NCI-H1417 treated with DMSO at 0.1 percent for 48 hours (cell line): ENCODE measurements around the gene AKT3.

Experiments used
- DNase-seq: peaks from one replicate; lab custom pipeline; 2025; lab: John Stamatoyannopoulos, UW

The AKT3 gene

DNA sequence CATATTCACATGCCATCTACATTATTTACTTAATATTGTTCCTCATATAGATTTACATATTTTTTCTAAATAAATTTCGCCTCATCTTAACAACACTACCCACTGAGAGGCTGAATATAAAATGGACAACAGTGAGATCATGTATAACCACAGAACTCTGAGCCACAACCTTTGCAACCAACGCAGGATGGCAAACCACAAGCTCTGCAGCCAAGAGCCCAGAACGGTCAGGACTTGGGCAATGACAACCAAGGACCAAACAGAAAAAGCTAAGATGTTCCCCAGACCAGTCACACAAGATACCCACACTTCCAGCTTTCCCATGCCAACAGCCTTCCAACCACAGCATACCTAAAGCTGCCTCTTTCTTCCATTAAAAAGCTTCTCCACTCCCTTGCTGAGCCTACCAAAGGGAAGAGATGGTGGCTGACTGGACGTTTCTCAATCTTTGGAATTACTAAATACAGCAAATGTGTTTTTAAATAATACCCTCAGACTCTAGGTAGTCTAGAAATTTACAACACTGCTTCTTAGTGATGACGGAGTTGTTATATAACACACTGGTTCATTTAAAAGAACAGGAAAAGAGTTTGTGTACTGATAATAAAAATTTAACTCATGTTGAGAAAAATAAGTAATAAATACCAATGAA, 117.9 kb downstream of the AKT3 start:
- DNase-seq = no peak

DNA sequence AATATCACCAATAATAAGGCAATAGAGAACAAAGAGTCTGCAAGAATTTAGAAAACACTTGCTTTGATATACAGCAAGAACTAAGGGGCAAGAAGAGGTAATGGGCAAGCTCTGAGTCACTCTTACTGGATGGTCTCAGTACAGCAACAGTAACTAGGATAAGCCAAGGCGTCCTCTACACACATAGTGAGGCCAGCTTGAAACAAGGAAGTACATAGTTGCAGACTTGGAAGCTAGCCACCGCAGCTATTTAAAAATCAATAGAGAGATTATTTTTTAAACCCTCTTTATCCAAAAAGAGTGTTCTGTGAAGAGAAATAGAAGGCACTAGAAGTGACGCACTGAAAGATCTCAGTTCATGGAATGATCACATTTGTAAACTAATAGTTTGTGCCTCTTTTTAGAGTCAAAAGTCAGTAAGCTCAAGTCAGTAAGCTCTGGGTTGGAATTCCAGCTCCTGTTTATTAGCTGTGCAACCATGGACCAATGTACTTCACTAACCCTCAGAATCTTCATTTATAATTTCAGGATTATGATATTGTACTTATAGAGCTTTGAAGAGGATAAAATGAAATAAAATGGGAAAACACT, 118.6 kb downstream of the AKT3 start:
- DNase-seq = no peak

- DNase-seq = no peak
Observed at GRCh38 chr1:243730487-243731150, 119.4 kb downstream of the AKT3 start.

DNA sequence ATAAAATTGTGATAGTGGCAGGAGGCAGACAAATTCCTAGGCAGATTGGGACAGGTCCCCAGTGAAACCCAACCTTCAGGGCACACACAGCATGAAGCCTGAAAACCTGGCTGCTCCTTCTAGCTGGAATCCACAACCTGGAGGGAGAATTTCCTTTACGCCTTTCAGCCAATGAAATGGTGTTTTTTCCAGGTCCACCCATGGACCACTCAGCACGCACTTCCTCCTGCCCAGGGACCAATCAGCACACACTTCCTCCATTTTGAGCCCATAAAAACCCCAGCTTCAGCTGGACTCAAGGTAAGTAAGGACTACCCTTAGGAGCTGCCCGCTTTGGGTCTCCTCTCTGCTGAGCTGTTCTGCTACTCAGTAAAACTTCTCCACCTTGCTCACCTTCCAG, 120.1 kb downstream of the AKT3 start:
- no peak for DNase-seq

GRCh38 chr1:243727503-243728203, 122.4 kb downstream of the AKT3 start:
- no peak for DNase-seq

- DNase-seq = no peak
Observed at GRCh38 chr1:243726806-243727502, 123.1 kb downstream of the AKT3 start.

DNA sequence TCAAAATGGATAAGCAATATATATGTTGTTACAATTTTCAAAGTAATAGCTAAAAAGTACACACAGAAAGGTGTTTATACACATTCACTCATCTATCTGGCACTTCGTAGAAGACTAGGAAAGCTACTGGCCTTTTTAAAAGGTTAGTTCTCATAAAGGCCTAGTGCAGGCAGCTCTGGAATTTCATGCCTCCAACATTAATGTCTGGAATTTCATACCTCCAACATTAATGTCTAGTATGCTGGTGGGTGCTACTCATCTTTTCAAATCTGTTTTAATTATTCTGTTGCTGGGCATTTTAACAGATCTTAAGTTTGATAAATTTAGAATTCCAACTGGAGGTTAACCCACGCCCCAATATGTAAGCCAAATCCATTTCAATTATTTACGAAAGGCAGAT, 124.2 kb downstream of the AKT3 start:
- no peak for DNase-seq

DNA sequence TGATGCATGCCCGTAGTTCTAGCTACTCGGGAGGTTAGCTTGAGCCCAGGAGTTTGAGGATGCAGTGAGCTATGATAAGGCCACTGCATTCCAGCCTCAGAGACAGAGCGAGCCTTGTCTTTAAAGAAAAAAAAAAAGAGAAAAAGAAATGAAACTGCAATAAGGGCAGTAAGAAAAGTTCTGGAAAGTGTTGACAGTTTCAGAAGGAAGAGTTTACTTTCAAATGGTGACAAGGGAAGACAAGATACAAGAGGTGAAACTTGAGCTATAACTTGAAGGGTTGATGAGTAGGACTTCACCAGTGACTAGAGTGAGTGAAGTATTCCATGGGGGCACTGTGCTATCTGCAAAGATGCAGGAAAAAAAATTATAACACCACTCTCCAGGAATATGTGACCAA, 125.0 kb downstream of the AKT3 start:
- DNase-seq = no peak

DNA sequence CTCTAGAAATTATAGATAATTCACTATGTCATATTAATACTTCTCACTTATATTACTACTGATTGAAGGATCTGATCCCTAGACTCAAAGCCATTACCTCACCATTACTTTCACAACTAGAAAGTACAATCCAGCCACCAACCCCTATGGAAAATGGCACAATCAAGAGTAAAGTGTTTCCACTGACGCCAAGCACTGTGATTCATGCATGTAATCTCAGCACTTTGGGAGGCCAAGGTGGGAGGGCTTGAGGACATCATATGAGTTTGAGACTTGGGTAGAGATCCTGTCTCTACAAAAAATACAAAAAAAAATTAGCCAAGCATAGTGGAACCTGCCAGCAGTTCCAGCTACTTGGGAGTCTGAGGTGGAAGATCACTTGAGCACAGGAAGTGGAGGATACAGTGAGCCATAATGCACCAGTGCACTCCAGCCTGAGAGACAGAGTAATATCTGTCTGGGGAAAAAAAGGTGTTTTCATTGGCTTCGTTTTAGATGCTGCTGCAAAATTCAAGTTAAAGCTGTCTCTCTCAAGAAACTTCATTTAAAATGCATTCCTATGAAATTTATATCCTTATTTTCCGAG, 126.5 kb downstream of the AKT3 start:
- DNase-seq = no peak

DNA sequence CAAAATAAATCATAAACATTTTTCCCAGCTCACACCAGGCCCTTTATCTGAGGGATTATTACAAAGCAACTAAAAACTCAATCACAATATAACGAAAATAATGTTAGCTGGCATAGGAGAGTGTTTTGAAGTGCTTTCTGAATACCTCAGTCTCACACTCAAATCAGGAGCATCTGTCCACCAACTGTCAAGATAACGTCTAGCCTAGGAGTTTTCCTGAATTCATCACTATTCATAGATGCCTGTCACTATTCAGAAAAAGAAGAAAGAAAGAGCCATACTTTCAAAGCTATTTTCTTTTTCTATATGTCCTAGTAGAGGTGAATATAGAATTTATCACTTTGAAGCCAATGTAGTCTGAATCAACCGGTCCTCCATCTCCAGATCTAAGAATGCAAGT, 127.0 kb downstream of the AKT3 start:
- DNase-seq = no peak

DNA sequence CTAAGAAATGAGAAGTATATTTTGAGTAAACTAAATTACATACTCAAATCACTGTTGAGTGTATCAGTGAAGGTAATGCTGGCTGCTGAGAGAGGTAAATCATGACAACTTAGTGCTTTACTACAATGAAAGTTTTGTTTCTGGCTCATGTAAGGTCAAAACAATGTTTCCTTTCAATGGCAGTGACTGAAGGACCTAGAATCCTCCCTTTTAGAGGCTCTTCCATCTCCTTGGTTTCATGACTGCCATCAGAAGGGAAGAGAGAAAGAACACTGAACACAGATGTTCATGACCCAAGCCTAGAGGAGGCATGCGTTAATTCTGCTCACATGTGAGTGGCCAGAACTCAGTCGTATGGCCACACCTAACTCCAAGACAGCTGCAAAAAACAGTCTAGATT, 130.6 kb downstream of the AKT3 start:
- DNase-seq = no peak

DNA sequence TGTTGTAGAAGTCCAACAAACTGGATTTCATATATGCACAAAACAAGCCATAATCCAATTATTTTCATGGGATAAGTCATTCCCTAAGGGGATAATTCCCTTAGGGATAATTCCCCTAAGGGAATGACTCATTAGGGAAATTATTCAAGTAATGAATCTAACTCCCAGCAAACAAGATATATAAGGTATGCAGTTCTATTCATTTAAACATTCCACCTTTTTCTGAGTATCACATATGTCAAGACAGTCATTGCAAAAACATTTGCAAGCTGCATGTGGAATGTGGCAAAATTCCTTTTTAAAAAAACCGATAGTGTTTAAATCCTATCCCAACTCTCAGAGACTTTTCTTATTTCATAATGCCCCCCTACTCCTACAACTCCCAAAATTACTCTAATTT, 131.2 kb downstream of the AKT3 start:
- no peak for DNase-seq

DNA sequence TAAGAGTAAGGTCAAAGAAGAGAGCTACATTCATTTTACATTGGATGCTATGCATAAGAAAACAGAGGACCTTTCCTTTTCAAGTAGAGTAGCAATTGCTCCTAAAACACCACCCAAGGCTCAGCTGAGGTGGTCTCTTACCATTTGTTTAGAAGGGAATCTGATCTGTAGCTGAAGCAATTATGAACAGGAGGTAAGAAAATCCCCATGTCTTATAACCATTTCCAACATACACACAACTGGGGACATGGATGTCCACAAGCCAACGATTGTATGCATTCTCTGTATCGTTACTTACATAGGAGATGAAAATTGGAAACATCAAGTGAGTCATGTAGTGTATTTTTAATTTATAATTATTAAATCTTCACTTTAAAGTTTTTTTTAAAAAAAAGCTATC, 132.0 kb downstream of the AKT3 start:
- no peak for DNase-seq

DNA sequence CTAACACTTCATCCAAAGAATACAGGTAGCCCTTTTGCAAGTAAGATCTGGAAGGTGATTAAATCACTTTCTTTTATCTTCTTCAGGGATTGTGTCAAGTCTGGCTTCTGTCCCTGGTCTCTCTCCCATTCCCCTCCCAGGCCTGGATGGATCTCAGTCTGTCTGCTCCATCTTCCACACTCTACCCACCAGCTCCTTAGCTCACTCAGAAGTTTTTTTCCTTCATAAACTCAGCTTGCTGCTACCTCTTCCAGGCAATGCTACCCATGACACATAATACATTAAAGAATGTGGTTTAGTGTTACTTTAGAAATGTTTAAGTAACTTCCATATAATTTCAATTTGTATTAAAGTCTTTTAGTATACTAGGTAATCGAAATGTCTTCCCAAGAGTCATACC, 133.1 kb downstream of the AKT3 start:
- DNase-seq = no peak

- no peak for DNase-seq
Observed at GRCh38 chr1:243715285-243715684, 134.8 kb downstream of the AKT3 start.

- DNase-seq = peak; percentile 98
Observed at GRCh38 chr1:243713470-243714186, 136.4 kb downstream of the AKT3 start.

DNA sequence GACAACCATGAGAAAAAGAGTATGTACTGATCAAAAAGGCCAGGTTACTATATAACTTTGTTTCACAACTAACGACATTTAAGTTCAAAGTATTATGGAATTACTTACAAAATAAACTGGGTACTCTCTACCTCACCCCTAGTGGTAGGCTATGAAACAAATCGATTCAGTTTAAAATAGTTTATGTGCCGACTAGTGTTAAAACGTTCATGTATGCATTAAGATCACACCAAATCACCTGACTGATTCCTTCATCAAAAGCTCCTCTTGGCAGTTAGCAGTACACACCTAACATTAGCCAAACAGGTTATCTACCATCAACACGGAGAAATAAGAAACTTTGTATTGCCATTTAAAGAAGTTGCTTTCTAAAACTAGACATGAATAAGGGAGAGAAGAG, 137.1 kb downstream of the AKT3 start:
- DNase-seq = peak; percentile 89

GRCh38 chr1:243712242-243712641, 137.8 kb downstream of the AKT3 start:
- DNase-seq = no peak

- DNase-seq = no peak
Observed at GRCh38 chr1:243710467-243710866, 139.6 kb downstream of the AKT3 start.

DNA sequence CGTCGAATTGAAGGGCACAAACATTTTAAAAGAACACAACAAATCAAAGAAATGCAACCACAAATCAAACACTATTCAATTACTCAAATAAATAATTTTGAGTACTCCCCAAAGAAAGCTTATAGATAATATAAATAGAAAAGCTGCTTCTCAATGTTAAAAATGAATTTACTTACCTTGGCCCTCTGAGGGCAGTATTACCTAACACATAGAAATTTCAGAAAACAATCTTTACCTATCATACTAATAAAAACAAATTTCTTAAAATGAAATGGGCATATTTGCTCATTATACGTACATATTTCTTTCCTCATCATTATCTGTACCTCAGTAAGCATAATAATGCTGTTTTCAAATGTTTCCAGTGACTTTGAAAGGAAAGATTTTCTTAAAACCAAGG, 141.8 kb downstream of the AKT3 start:
- no peak for DNase-seq

- no peak for DNase-seq
Observed at GRCh38 chr1:243706563-243706962, 143.5 kb downstream of the AKT3 start.
